ENCODE data around the gene DDX1. TPM values are rescaled to one million over a fixed set of nuclear protein-coding genes. Genes with fewer than 3 reads are reported as not detected.
"Not testable (repeated sequence)": the region's sequence is repeated elsewhere in the genome, so short reads cannot be mapped to it uniquely, and the experiment has no call there.

The DDX1 gene
- total and polyA plus RNA-seq, 4 donors: 87.0 to 152 (median 134) TPM

DNA sequence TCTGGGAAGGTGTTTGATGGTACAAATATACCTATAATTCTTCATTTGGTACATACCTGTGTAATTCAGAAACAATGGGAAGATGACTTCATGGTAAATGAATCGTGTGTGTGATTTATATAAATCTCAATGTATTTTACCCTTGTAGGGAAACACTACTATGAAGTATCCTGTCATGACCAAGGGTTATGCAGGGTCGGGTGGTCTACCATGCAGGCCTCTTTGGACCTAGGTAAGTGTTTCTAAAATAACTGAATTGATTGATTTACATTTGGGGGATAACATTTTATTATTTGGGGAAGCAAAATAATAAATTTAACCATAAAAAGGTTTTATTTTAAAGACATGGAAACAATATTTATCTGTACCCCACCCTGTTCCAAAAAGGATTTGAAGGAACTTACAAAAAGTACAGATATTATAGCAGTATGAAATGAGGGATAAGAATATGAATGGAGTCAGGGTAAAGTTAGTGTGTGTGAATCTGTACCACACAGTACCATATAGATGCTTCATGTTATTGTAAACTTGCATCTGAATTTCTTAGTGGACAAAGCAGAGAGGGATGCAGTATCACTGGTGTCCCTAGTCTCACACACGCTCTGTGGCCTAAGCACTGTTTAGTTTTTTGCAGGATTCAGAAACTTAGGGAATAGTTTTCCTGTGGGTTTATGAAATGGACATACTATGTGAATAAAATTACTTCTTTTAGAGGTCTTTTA, 11.5 kb downstream of the DDX1 start:
- Histone ChIP-seq H3K9me3 (ENCODE audit: control insufficient read depth, insufficient read depth, low read length) (no peaks in the 10 kb centered on the region), H3K36me3 (ENCODE audit: control insufficient read depth, insufficient read depth, low read length) (peaks cover 44% of the 10 kb centered on the region), H3K4me3 (ENCODE audit: low read depth, low read length) (no peak overlapping the region), H3K27ac (ENCODE audit: low read depth, low read length) (no peak overlapping the region), H3K4me1 (ENCODE audit: control insufficient read depth, insufficient read depth, low read length) (no peaks in the 10 kb centered on the region), H3K27me3 (ENCODE audit: control insufficient read depth, insufficient read depth, low read length) (no peaks in the 10 kb centered on the region)
- WGBS (ENCODE audit: insufficient coverage): 100% methylated on average over 1 of the region's 3 CpGs
- no peak for DNase-seq (ENCODE audit: low read depth in 4 of 6, low spot score in 6 of 6)

DNA sequence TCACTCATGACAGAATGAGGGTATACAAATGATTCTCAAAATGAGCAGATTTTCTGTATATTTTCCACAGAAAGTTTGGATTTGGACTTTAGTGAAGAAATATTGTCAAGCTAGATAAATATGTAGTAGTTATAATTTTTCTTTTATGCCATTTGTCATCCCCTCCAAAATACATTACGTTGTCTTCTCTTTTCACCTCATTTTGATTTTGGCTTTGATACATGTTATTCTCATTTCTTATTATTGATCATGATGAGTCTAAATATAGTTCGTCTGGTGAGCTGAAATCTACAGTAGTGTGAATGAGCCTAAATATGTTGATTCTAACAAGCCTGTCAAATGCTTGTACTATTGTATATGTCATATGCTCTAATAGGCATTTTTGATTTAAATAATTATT, 12.3 kb downstream of the DDX1 start:
- no peaks in the 10 kb centered on the region for H3K9me3 ChIP-seq (ENCODE audit: control insufficient read depth, insufficient read depth, low read length)
- H3K36me3 ChIP-seq (ENCODE audit: control insufficient read depth, insufficient read depth, low read length): peaks cover 48% of the 10 kb centered on the region
- H3K4me1 ChIP-seq (ENCODE audit: control insufficient read depth, insufficient read depth, low read length): no peaks in the 10 kb centered on the region
- no CpG with 5 or more reads among the region's 2 CpGs for WGBS (ENCODE audit: insufficient coverage)
- DNase-seq (ENCODE audit: low read depth in 4 of 6, low spot score in 6 of 6): no peak
- H3K4me3 ChIP-seq (ENCODE audit: low read depth, low read length): no peak overlapping the region
- H3K27ac ChIP-seq (ENCODE audit: low read depth, low read length): no peak overlapping the region
- H3K27me3 ChIP-seq (ENCODE audit: control insufficient read depth, insufficient read depth, low read length): no peaks in the 10 kb centered on the region

DNA sequence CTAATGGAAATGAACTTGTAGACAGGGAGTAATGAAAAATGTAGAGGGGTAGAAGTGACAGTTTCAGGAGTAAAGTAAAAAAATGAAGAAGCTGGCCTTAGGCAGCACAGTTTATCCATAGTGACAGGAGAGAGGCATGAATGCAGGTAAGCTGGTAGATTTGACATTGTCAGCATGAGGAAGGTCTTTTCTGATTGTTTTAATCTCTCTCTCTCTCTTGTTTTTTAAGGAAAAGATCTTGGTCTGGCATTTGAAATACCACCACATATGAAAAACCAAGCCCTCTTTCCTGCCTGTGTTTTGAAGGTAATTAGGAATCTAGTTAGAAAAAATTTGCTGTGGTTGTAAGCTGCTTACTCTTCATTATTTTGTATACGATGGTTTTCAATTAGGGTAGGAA, 14.1 kb downstream of the DDX1 start:
- H3K27me3 ChIP-seq (ENCODE audit: control insufficient read depth, insufficient read depth, low read length): no peaks in the 10 kb centered on the region
- DNase-seq (ENCODE audit: low read depth in 4 of 6, low spot score in 6 of 6): no peak
- H3K4me1 ChIP-seq (ENCODE audit: control insufficient read depth, insufficient read depth, low read length): no peaks in the 10 kb centered on the region
- H3K36me3 ChIP-seq (ENCODE audit: control insufficient read depth, insufficient read depth, low read length): peaks cover 39% of the 10 kb centered on the region
- H3K27ac ChIP-seq (ENCODE audit: low read depth, low read length): no peak overlapping the region
- no CpG with 5 or more reads among the region's 1 CpG for WGBS (ENCODE audit: insufficient coverage)
- no peaks in the 10 kb centered on the region for H3K9me3 ChIP-seq (ENCODE audit: control insufficient read depth, insufficient read depth, low read length)
- H3K4me3 ChIP-seq (ENCODE audit: low read depth, low read length): no peak overlapping the region

DNA sequence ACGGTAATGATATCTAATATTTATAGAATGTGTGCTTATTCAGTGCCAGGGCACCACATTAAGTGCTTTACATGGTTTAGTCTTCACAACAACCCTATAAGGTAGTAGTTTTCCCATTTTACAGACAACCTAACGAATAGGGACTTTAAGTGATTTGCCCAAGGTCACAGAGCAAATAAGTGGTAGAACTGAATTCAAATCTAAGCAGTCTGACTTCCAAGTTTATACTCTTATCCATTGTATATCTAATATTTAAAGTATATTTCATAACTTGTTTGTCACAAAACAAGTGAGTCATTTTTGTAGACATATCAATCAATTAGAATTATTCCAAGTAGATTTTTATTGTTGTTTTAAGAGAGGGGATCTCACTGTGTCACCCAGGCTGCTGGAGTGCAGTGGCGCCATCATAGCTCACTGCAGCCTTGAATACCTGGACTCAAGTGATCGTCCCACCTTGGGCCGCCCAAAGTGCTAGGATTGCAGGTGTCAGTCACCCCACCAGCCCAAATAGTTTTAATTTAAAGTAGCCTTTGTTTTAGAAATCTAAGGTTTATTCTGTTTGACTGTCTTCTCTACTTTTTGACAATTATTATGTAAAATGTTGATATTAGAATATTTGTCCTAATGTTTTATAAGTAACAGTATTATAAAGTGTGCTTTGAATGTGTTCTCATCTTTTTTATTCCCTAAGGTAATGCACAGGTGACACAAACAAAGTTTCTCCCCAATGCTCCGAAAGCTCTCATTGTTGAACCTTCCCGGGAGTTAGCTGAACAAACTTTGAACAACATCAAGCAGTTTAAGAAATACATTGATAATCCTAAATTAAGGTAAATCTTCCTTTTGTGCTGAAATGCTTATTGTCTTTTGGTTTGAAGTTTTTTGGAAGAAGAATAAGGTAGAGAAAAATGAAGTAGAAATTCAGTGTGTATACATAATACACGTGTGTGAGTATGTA, 15.1 kb downstream of the DDX1 start:
- H3K36me3 ChIP-seq (ENCODE audit: control insufficient read depth, insufficient read depth, low read length): peaks cover 35% of the 10 kb centered on the region
- 100% methylated on average over 2 of the region's 8 CpGs for WGBS (ENCODE audit: insufficient coverage)
- DNase-seq (ENCODE audit: low read depth in 4 of 6, low spot score in 6 of 6): no peak

DNA sequence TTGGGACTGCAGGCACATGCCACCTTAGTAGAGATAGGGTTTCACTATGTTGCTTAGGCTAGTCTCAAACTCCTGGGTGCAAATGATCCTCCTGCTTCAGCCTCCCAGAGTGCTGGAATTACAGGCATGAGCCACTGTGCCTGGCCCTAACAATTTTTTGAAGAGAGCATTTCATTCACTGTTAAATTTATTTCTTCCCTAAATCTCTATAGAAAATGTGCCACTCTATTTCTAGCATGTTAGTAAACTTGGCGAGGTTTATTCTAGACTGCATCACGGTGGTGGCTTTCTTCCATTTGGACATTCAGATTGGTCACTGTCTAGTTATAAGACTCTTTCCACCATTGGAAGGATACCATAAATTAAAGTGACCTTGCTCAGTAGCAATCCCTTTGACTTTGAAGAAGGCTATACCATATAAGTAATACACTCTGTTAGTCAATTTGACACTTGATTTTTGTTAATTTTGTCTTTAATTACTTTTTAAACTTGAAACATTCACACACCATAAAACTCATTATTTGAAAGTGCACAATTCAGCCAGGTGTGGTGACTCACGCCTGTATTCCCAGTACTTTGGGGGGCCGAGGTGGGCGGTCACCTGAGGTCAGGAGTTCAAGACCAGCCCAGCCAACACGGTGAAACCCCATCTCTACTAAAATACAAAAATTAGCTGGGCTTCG, 16.2 kb downstream of the DDX1 start:
- no peaks in the 10 kb centered on the region for H3K4me1 ChIP-seq (ENCODE audit: control insufficient read depth, insufficient read depth, low read length)
- WGBS (ENCODE audit: insufficient coverage): 91% methylated on average over 4 of the region's 7 CpGs
- H3K9me3 ChIP-seq (ENCODE audit: control insufficient read depth, insufficient read depth, low read length): no peaks in the 10 kb centered on the region
- no peaks in the 10 kb centered on the region for H3K27me3 ChIP-seq (ENCODE audit: control insufficient read depth, insufficient read depth, low read length)
- no peak for DNase-seq (ENCODE audit: low read depth in 4 of 6, low spot score in 6 of 6)
- peaks cover 30% of the 10 kb centered on the region for H3K36me3 ChIP-seq (ENCODE audit: control insufficient read depth, insufficient read depth, low read length)
- H3K27ac ChIP-seq (ENCODE audit: low read depth, low read length): no peak overlapping the region
- H3K4me3 ChIP-seq (ENCODE audit: low read depth, low read length): no peak overlapping the region

More for the DNA sequence above, 15.1 kb downstream of the DDX1 start:
- no peak overlapping the region for H3K4me3 ChIP-seq (ENCODE audit: low read depth, low read length)
- no peaks in the 10 kb centered on the region for H3K4me1 ChIP-seq (ENCODE audit: control insufficient read depth, insufficient read depth, low read length)
- H3K27me3 ChIP-seq (ENCODE audit: control insufficient read depth, insufficient read depth, low read length): no peaks in the 10 kb centered on the region
- no peak overlapping the region for H3K27ac ChIP-seq (ENCODE audit: low read depth, low read length)
- H3K9me3 ChIP-seq (ENCODE audit: control insufficient read depth, insufficient read depth, low read length): no peaks in the 10 kb centered on the region

DNA sequence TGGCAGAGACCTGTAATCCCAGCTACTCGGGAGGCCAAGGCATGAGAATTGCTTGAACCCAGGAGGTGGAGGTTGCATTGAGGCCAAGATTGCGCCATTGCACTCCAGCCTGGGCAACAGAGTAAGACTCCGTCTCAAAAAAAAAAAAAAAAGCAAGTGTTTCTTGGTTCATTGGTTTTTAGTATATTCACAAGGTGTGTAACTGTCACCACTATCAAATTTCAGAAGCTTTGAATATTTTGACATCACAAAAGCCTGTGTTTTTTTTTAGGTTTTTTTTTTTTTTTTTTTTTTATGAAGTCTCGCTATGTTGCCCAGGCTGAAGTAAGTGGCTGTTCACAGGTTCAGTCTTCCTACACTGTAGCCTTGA, 16.7 kb downstream of the DDX1 start:
- H3K27ac ChIP-seq (ENCODE audit: low read depth, low read length): no peak overlapping the region
- no peak for DNase-seq (ENCODE audit: low read depth in 4 of 6, low spot score in 6 of 6)
- peaks cover 32% of the 10 kb centered on the region for H3K36me3 ChIP-seq (ENCODE audit: control insufficient read depth, insufficient read depth, low read length)
- no peaks in the 10 kb centered on the region for H3K27me3 ChIP-seq (ENCODE audit: control insufficient read depth, insufficient read depth, low read length)
- WGBS (ENCODE audit: insufficient coverage): 90% methylated on average over 2 of the region's 4 CpGs
- no peaks in the 10 kb centered on the region for H3K4me1 ChIP-seq (ENCODE audit: control insufficient read depth, insufficient read depth, low read length)
- H3K9me3 ChIP-seq (ENCODE audit: control insufficient read depth, insufficient read depth, low read length): no peaks in the 10 kb centered on the region
- no peak overlapping the region for H3K4me3 ChIP-seq (ENCODE audit: low read depth, low read length)

DNA sequence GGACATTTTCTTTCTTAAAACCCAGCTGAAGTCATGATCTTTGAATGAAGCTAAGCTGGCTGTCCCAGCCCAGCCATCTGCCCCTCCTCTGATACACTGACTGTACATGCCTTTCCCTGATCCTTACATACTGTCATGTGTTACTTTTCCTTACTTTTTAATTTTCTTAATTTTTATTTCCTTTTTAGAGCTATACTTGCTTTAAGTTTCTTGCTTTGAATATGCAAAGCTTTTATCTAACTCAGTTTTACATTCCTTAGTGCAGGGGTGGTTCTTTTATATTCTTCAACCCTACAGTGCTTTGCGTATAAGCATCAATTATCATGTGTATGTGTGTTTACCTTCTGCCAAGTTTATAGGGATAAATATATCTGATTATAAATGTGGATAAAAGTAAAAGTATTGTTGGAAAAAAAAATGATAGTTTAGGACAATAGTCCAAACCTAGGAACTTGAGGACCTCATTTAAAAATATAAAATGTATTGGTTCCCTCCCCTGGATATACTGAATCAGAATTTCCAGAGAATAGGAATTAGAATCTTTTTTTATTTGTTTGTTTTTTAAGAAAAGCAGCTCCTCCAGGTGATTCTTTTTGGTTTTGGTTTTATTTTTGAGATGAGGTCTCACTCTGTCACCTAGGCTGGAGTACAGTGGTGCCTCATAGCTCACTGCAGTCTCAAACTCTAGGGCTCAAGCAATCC, 17.8 kb downstream of the DDX1 start:
- no CpG with 5 or more reads among the region's 1 CpG for WGBS (ENCODE audit: insufficient coverage)
- no peak overlapping the region for H3K27ac ChIP-seq (ENCODE audit: low read depth, low read length)
- no peaks in the 10 kb centered on the region for H3K9me3 ChIP-seq (ENCODE audit: control insufficient read depth, insufficient read depth, low read length)
- H3K27me3 ChIP-seq (ENCODE audit: control insufficient read depth, insufficient read depth, low read length): no peaks in the 10 kb centered on the region
- no peaks in the 10 kb centered on the region for H3K4me1 ChIP-seq (ENCODE audit: control insufficient read depth, insufficient read depth, low read length)
- H3K36me3 ChIP-seq (ENCODE audit: control insufficient read depth, insufficient read depth, low read length): peaks cover 34% of the 10 kb centered on the region
- no peak for DNase-seq (ENCODE audit: low read depth in 4 of 6, low spot score in 6 of 6)
- no peak overlapping the region for H3K4me3 ChIP-seq (ENCODE audit: low read depth, low read length)

DNA sequence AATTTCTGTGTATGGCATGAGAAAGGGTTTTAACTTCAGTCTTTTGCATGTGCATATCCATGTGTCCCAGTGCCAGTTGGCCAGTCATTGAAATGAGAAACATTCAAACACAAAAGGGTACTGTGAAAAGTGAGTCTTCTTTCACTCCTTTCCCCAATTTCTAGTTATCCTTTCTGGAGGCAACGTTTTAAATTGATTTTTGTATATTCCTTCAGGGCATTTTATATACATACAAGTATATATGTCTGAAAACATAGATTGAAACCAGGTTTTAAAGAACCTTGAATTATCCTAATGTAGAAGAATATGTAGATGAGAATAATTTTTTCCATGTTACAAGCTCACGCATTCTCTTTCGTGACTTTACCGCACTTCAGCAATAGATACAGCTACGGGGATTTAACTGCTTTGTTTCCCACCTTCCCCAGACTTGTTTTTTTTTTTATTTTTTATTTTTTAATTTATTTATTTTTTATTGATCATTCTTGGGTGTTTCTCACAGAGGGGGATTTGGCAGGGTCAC, 18.8 kb downstream of the DDX1 start:
- Histone ChIP-seq H3K9me3 (ENCODE audit: control insufficient read depth, insufficient read depth, low read length) (no peaks in the 10 kb centered on the region), H3K36me3 (ENCODE audit: control insufficient read depth, insufficient read depth, low read length) (peaks cover 24% of the 10 kb centered on the region), H3K4me1 (ENCODE audit: control insufficient read depth, insufficient read depth, low read length) (no peaks in the 10 kb centered on the region), H3K27ac (ENCODE audit: low read depth, low read length) (no peak overlapping the region), H3K4me3 (ENCODE audit: low read depth, low read length) (no peak overlapping the region), H3K27me3 (ENCODE audit: control insufficient read depth, insufficient read depth, low read length) (no peaks in the 10 kb centered on the region)
- WGBS (ENCODE audit: insufficient coverage): no CpG with 5 or more reads among the region's 5 CpGs
- no peak for DNase-seq (ENCODE audit: low read depth in 4 of 6, low spot score in 6 of 6)

DNA sequence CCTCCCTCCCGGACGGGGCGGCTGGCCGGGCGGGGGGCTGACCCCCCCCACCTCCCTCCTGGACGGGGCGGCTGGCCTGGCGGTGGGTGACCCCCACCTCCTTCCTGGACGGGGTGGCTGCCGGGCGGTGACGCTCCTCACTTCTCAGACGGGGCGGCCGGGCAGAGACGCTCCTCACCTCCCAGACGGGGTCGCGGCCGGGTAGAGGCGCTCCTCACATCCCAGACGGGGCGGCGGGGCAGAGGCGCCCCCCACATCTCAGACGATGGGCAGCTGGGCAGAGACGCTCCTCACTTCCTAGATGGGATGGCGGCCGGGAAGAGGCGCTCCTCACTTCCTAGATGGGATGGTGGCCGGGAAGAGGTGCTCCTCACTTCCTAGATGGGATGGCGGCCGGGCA, 20.4 kb downstream of the DDX1 start:
- H3K36me3 ChIP-seq (ENCODE audit: control insufficient read depth, insufficient read depth, low read length): peaks cover 20% of the 10 kb centered on the region
- not testable (repeated sequence) for H3K9me3 ChIP-seq (ENCODE audit: control insufficient read depth, insufficient read depth, low read length); H3K4me3 ChIP-seq (ENCODE audit: low read depth, low read length); DNase-seq (ENCODE audit: low read depth in 4 of 6, low spot score in 6 of 6); H3K27ac ChIP-seq (ENCODE audit: low read depth, low read length); H3K4me1 ChIP-seq (ENCODE audit: control insufficient read depth, insufficient read depth, low read length); H3K27me3 ChIP-seq (ENCODE audit: control insufficient read depth, insufficient read depth, low read length)
- 97% methylated on average over 6 of the region's 33 CpGs for WGBS (ENCODE audit: insufficient coverage)
